Activated naive CD8-positive, alpha-beta T cell (primary cell): Measurements from ENCODE around the gene TES.

Experiments used
- H3K27ac Mint-ChIP-seq: one replicate; pipeline ENCODE4 v1.8.0; 2021; ENCODE audit warnings: mixed read lengths
- H3K27me3 Mint-ChIP-seq: one replicate; pipeline ENCODE4 v1.8.0; 2021; ENCODE audit warnings: mixed read lengths
- H3K36me3 Mint-ChIP-seq: one replicate; pipeline ENCODE4 v1.8.0; 2021; ENCODE audit warnings: mixed read lengths
- H3K4me1 Mint-ChIP-seq: one replicate; pipeline ENCODE4 v1.8.0; 2021; ENCODE audit warnings: low read depth, mixed read lengths
- H3K4me3 Mint-ChIP-seq: one replicate; pipeline ENCODE4 v1.8.0; 2021; ENCODE audit warnings: mild to moderate bottlenecking, mixed read lengths
- H3K9me3 Mint-ChIP-seq: one replicate; pipeline ENCODE4 v1.8.0; 2021; ENCODE audit warnings: low read depth, mixed read lengths

TES gene

DNA sequence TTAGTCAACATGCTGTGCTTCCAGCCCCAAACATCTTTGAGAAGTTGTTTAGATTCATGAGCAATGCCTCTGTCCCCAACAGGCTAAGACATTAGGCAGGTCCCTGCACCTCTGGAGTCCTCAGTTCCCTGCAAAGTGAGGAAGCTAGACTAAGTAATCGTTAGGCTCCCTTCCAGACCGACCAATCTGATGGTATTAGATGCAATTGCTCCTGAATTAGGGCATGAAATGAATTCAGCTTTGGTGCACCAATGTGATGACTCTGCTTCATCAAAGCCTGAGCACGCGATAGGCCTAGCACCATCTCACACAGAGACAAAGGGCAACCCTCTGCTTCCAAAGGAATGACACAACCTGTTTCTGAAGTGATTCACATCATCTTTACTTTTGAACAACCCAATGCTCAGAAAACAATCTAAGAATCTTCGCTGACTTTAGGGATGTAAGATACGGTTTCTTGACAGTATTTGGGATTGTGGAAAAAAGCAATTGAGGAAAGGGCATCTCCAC, 723 bp upstream of the TES start:
- H3K27ac Mint-ChIP-seq = peak overlapping the region; percentile 31
- no peaks in the 10 kb centered on the region for H3K36me3 Mint-ChIP-seq
- H3K4me3 Mint-ChIP-seq = peak overlapping the region; percentile 77
- H3K9me3 Mint-ChIP-seq = no peaks in the 10 kb centered on the region
- H3K4me1 Mint-ChIP-seq = peaks cover 37% of the 10 kb centered on the region
- H3K27me3 Mint-ChIP-seq = no peaks in the 10 kb centered on the region

DNA sequence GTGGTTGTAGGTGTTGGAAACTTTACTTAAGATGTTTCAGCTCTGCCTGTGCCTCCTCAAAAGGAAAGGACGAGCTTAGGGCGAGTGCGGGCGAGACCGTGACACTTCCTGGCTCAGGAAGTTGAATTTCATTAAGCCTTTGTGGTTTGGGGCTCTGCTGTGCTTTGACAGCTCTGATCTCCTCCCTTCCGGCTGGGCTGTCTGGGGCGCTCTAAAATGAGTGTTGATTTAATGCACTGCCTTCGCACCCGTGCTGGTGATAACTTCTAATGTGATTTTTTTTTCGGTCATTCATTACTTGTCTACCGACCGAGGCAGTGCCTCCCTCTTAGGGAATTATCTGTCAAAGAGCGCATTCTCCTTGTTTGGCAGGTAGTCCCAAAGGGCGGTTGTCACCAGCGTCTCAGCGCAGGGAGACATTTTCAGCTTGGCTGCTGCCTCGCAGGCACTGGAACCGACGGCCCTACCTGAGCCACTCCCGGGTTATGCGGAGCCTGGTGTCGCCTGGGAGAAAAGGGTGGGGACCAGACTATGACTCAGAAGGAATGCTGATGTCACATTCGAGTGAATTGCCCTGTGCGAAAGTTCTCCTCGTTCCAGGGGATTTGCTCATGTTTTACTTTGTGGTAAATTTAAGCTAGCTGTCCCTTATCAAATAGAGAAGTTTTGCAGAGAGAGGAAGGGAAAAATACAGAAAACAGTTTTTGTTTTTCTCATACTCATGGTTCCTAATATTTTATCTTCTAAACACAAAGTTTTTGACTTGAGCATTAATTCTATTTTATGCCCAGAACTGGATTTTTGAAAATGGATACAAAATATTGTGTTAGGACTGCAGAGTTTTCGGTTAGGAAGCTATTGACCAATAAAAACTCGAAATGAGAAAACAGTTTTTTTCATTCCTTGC, 920 bp downstream of the TES start:
- peak overlapping the region; percentile 95 for H3K4me3 Mint-ChIP-seq
- H3K27me3 Mint-ChIP-seq = no peaks in the 10 kb centered on the region
- no peaks in the 10 kb centered on the region for H3K36me3 Mint-ChIP-seq
- H3K27ac Mint-ChIP-seq = peak overlapping the region; percentile 96
- H3K9me3 Mint-ChIP-seq = no peaks in the 10 kb centered on the region
- H3K4me1 Mint-ChIP-seq = peaks cover 54% of the 10 kb centered on the region

DNA sequence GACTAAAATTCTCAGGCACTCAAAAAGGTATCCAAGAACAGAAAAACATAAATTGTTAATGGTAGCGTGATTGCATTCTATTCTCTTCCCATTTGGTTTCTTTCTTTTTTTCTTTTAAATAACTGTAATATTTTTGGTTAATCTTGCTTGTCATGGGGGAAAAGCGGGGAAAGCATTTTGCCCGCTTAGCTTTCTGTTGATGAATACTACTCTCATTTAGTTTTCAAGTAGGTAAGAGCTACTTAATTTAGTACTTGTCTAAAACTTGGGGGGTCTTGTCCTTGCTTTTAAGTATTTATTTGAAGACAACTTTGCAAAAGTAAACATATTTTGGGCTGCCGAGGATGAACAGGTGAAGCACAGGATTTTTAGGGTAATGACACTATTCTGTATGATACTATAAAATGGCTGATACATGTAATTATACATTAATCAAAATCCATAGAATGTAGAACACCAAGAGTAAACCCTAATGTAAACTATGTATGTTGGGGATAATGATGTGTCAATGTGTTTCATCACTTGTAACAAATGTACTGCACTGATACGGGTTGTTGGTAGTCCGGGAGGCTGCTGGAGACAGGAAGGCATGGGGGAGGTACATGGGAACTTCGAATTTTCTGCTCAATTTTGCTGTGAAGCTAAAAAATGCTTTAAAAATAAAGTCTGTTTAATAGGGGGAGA, 1.7 kb downstream of the TES start:
- H3K4me3 Mint-ChIP-seq = peak overlapping the region; percentile 95
- H3K9me3 Mint-ChIP-seq = no peaks in the 10 kb centered on the region
- H3K4me1 Mint-ChIP-seq = peaks cover 58% of the 10 kb centered on the region
- no peaks in the 10 kb centered on the region for H3K36me3 Mint-ChIP-seq
- no peaks in the 10 kb centered on the region for H3K27me3 Mint-ChIP-seq
- peak overlapping the region; percentile 96 for H3K27ac Mint-ChIP-seq

DNA sequence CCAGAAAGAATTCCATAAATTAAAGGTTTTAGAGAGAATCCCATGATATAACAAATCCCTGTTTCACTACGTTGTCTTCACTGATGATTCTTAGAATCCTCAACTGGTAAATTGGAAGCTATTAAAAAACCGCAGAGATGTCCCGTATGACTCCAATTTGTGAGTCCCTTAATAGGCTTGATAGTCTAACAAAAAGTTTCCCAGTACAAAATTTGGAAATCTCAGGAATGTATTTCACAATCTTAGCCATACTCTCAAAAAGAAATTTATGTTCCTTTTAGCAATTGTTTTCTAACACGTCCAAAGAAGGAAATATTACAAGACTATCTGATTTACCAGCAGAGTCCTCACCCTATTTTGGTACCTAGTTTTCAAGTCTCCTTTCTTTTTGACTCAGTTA, 2.5 kb downstream of the TES start:
- H3K36me3 Mint-ChIP-seq = no peaks in the 10 kb centered on the region
- peak overlapping the region; percentile 96 for H3K27ac Mint-ChIP-seq
- H3K4me1 Mint-ChIP-seq = peaks cover 64% of the 10 kb centered on the region
- H3K27me3 Mint-ChIP-seq = no peaks in the 10 kb centered on the region
- H3K4me3 Mint-ChIP-seq = peak overlapping the region; percentile 95
- H3K9me3 Mint-ChIP-seq = no peaks in the 10 kb centered on the region

DNA sequence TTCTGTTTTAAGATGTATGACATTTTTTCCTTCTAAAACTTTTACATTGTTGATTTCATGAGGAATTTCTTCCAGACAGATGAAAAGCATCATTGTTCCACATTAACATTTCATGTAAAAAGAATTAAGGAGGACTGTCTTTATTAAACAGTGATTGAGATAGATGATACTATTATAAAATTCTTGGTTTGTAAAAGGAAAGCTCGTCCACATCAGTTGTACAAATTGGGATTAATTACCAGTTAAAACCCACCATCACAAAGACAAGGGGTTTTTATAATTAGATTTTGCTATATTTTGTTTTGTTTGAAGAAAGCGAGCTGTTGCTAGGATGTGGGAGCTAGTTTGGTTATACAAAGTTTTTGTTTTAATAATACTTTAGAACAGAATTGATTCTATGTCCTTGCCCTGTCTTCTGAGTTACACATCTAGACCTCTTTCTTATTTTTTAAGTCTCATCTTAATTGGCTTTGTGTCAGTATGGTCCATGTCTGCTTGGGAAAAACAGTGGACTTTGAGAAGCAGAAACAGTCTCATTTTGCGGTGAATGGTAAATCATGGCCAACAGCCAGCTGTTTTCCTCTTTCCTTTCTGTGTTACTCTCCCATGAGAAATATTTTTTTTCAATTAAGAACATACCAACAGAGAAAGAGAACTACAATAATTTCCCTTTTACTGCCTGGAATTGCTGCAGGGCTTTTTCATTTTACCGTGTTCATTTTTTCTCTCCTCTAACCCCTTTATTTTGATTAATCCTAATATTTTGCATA, 3.2 kb downstream of the TES start:
- Mint-ChIP-seq H3K4me1 (peaks cover 71% of the 10 kb centered on the region), H3K36me3 (no peaks in the 10 kb centered on the region), H3K9me3 (no peaks in the 10 kb centered on the region), H3K4me3 (peak overlapping the region; percentile 95), H3K27me3 (no peaks in the 10 kb centered on the region), H3K27ac (peak overlapping the region; percentile 96)

DNA sequence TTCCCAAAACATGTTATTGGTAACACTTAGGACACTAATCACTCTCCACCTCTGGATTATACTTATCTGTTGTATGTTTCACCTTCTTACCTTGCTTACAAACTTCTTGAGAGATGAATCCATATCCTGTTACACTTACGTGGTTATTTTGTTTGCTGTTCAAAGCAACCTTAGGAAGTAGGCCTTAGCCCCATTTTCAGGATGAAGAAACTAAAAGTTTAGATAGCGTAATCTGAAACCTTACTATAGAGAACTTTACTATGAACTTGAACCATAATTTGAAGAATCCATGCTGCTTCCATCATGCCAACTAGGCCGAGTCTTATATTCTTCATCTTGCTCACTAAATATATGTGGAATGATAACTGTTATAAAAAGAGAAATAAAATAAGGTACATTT, 4.6 kb downstream of the TES start:
- no peaks in the 10 kb centered on the region for H3K36me3 Mint-ChIP-seq
- peak overlapping the region; percentile 21 for H3K4me3 Mint-ChIP-seq
- peaks cover 78% of the 10 kb centered on the region for H3K4me1 Mint-ChIP-seq
- H3K27me3 Mint-ChIP-seq = no peaks in the 10 kb centered on the region
- no peaks in the 10 kb centered on the region for H3K9me3 Mint-ChIP-seq
- peak overlapping the region; percentile 66 for H3K27ac Mint-ChIP-seq

DNA sequence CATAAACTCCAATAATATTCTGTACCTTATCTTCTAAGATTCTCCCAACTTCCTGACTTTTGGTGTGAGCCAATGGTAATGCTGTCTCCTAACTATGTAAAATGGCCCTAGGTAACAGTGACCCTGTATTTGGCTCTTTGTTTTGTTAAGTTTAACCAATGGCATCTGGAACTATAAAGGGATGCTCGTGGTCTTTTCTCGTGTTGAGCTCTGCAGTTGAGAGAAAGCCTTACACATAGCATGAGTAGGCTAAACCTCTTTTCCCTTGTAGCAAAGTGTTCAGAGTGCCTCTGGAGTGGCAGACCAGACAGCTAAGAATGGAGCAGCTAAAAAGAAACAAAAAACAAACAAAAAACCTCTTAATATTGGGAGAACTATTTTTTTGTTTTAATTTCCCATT, 5.2 kb downstream of the TES start:
- Mint-ChIP-seq H3K27ac (peak overlapping the region; percentile 66), H3K4me3 (peak overlapping the region; percentile 54), H3K4me1 (peaks cover 85% of the 10 kb centered on the region), H3K36me3 (no peaks in the 10 kb centered on the region), H3K27me3 (no peaks in the 10 kb centered on the region), H3K9me3 (no peaks in the 10 kb centered on the region)

DNA sequence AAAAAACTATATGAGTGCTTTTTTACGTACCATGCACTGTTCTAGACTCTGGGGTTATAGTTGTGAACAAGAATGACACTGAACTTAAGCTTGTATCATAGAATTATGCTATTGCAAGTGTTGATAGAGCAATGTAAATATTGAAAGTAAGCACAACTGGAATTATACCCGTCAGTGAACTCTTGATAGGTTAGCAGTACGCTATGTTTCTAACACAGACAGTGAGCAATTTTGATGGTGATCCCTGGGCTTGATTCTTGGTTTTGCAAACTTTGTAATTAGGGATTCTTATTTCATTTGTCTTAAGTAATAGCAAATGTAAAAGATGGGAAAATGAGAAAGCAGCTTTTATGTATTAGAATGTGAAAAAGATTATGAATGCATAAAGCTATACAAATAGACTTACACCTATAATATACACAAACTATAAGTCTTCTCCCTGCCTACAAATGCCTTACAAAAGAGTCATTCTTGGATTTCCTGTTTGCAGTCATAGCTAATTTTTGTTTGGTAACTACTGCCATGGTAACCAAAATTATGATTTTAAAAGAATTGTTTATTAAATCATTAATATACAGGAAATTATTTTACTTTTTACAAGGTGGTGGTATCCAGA, 6.7 kb downstream of the TES start:
- peak overlapping the region; percentile 0 for H3K27ac Mint-ChIP-seq

DNA sequence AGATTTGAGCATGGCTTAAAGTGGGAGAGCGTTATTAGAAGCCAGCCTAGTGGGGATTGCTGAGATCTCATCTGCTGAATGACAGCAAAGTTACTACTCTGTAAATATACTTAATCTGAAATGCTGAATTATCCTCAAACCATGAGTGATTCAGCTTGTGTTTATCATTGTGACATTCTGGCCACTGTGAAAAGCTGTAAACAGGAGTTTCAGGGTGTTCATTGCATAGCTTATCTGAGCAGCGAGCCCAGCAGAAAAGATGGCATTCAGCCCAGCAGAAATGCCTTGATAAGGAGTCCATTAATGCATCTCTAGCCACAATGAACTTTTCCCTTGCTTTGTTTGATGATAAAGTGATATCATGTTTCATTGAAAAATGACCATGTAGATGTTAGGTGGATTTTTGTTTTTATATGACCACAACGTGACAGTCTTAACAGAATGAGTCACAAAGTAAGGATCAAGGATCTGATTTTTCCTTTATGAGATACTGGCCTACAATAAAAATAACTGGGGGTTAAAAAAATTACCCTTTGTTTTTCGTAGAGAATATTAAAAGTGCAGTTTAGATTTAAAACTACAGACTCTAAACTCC, 7.8 kb downstream of the TES start:
- peak overlapping the region; percentile 11 for H3K27ac Mint-ChIP-seq
- H3K27me3 Mint-ChIP-seq = no peaks in the 10 kb centered on the region
- peaks cover 90% of the 10 kb centered on the region for H3K4me1 Mint-ChIP-seq
- H3K4me3 Mint-ChIP-seq = peak overlapping the region; percentile 36
- peaks cover 3% of the 10 kb centered on the region for H3K36me3 Mint-ChIP-seq
- no peaks in the 10 kb centered on the region for H3K9me3 Mint-ChIP-seq

More for the DNA sequence above, 6.7 kb downstream of the TES start:
- peak overlapping the region; percentile 15 for H3K4me3 Mint-ChIP-seq
- no peaks in the 10 kb centered on the region for H3K9me3 Mint-ChIP-seq
- peaks cover under 1% of the 10 kb centered on the region for H3K36me3 Mint-ChIP-seq
- peaks cover 91% of the 10 kb centered on the region for H3K4me1 Mint-ChIP-seq
- H3K27me3 Mint-ChIP-seq = no peaks in the 10 kb centered on the region

DNA sequence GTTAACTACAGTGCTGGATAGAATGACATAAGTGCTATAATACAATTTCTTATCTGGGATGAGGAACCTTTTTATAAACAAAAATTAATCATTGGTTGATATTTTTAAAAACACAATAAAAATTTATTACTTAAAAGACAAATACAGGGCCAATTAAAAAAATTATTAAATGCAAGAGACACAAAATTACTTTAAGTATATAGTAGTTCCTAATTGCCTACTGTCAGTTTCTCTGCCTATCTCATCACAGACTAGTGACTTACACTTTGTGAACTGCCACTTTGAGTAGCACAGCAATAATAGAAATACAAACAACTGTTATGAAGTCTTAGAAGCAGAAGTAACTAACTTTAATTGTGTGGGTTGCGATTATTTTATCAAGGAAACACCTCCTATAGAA, 8.4 kb downstream of the TES start:
- H3K27ac Mint-ChIP-seq = peak overlapping the region; percentile 61
- H3K36me3 Mint-ChIP-seq = peaks cover 3% of the 10 kb centered on the region
- H3K4me3 Mint-ChIP-seq = peak overlapping the region; percentile 36
- no peaks in the 10 kb centered on the region for H3K9me3 Mint-ChIP-seq
- peaks cover 89% of the 10 kb centered on the region for H3K4me1 Mint-ChIP-seq
- H3K27me3 Mint-ChIP-seq = no peaks in the 10 kb centered on the region

DNA sequence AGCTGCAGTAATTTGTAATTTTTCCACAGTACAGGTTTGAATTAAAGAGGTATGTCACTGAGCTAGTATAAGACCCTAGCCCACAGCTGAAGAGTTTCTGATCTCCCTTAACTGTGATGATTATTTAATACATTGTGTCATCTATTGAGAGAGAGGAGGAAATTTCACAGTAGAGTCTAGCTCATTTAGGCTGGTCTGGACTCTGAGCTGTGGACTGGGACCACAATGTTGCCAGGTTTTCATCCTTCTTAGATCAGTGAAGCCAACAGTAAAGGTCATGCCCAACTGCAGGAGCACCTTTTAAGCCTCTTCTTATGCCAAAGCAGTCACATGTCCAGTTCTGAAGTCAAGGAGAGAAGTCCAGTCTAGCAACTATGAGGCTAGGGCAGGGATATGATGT, 8.9 kb downstream of the TES start:
- Mint-ChIP-seq H3K4me1 (peaks cover 89% of the 10 kb centered on the region), H3K27me3 (no peaks in the 10 kb centered on the region), H3K4me3 (no peak overlapping the region), H3K36me3 (peaks cover 3% of the 10 kb centered on the region), H3K27ac (peak overlapping the region; percentile 61), H3K9me3 (no peaks in the 10 kb centered on the region)

DNA sequence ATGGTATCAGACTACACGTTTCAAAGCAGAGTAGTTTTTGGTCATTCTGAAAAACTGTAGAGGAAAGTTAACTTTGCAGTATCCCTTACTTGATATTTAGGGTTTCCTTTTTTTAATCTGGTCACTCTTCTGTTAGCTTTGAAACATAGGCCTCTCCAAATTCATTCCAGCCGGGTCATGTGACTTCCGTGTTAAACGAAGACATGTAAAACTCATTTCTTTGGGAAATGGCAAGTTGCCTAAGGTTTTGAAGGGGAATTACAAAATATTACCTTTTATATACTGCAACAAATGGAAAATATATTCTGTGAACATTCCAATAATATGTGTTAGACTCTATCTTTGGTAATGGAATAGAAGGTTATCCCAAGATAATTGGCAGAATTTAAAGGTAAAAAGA, 9.5 kb downstream of the TES start:
- Mint-ChIP-seq H3K27ac (no peak overlapping the region), H3K36me3 (peaks cover 3% of the 10 kb centered on the region), H3K27me3 (no peaks in the 10 kb centered on the region), H3K9me3 (no peaks in the 10 kb centered on the region), H3K4me1 (peaks cover 89% of the 10 kb centered on the region), H3K4me3 (peak overlapping the region; percentile 13)

DNA sequence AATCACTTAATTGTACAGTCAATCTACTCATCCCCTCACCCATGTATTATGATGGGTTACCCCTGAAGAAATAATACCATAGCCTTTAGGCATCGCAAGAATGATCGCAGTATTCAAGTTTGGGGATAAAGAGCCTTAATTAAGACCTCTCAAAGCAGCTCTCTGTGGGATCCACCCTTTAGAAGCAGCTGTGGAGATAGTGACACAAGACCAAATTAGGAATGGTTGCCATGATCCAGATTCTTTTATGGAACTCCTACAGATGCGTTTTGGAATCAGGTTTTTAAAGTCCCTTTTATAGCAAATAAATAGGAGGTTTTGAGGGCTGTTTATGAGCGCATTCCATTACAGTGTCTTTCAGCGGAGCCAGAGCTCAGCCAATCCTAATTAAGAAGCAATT, 12.2 kb downstream of the TES start:
- peaks cover 3% of the 10 kb centered on the region for H3K36me3 Mint-ChIP-seq
- H3K27ac Mint-ChIP-seq = peak overlapping the region; percentile 25
- no peaks in the 10 kb centered on the region for H3K9me3 Mint-ChIP-seq
- peaks cover 92% of the 10 kb centered on the region for H3K4me1 Mint-ChIP-seq
- H3K4me3 Mint-ChIP-seq = no peak overlapping the region
- no peaks in the 10 kb centered on the region for H3K27me3 Mint-ChIP-seq

DNA sequence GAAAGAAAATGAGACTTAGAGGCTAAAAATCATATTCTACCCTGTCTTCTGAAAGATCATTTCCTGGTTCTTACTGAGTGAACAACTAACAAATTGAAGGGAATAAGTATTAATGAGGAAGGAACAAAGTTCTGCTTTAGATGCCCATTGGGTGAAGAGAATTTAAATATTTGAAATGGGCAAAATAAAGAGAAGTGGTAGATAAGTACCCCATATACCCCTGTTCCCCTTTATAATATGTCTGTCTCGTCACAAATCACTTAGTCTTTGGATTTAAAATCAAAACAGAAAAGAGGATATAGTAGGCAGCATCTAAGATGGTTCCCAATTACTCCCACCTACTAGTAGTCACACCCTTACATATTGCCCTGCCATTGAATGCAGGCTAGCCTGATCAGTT, 13.2 kb downstream of the TES start:
- peaks cover 3% of the 10 kb centered on the region for H3K36me3 Mint-ChIP-seq

More for the DNA sequence above, 13.2 kb downstream of the TES start:
- Mint-ChIP-seq H3K9me3 (no peaks in the 10 kb centered on the region), H3K27me3 (no peaks in the 10 kb centered on the region), H3K4me3 (peak overlapping the region; percentile 68), H3K4me1 (peaks cover 91% of the 10 kb centered on the region), H3K27ac (peak overlapping the region; percentile 81)
